ENCODE measurements around the gene NCKAP5. TPM values are rescaled to one million over a fixed set of nuclear protein-coding genes. Genes with fewer than 3 reads are reported as not detected.
"Not testable (repeated sequence)": the region's sequence is repeated elsewhere in the genome, so short reads cannot be mapped to it uniquely, and the experiment has no call there.

Gene NCKAP5
- total RNA-seq, 1 donor from 2014 or later = 7.7 TPM

GRCh38 chr2:133523406-133523805 lies 44.9 kb downstream of the NCKAP5 start:
- Mint-ChIP-seq H3K36me3 (no peaks in the 10 kb centered on the region), H3K27ac (no peak overlapping the region), H3K27me3 (no peaks in the 10 kb centered on the region), H3K4me1 (ENCODE audit: unreplicated experiment) (peaks cover 4% of the 10 kb centered on the region), H3K9me3 (no peaks in the 10 kb centered on the region), H3K4me3 (no peak overlapping the region)
- no peak for TF ChIP-seq CTCF (conservative IDR thresholded peaks at IDR 0.05)
- no peak for DNase-seq (ENCODE audit: extremely low spot score, unreplicated experiment)

GRCh38 chr2:133522204-133522603 lies 46.1 kb downstream of the NCKAP5 start:
- Mint-ChIP-seq H3K4me1 (ENCODE audit: unreplicated experiment) (peaks cover 4% of the 10 kb centered on the region), H3K36me3 (no peaks in the 10 kb centered on the region), H3K27me3 (no peaks in the 10 kb centered on the region), H3K27ac (no peak overlapping the region), H3K9me3 (no peaks in the 10 kb centered on the region), H3K4me3 (no peak overlapping the region)
- DNase-seq (ENCODE audit: extremely low spot score, unreplicated experiment) = no peak
- no peak for TF ChIP-seq CTCF (conservative IDR thresholded peaks at IDR 0.05)

- Mint-ChIP-seq H3K27me3 (no peaks in the 10 kb centered on the region), H3K36me3 (no peaks in the 10 kb centered on the region), H3K4me3 (no peak overlapping the region), H3K4me1 (ENCODE audit: unreplicated experiment) (peaks cover 4% of the 10 kb centered on the region), H3K9me3 (no peaks in the 10 kb centered on the region), H3K27ac (no peak overlapping the region)
- no peak for DNase-seq (ENCODE audit: extremely low spot score, unreplicated experiment)
- no peak for TF ChIP-seq CTCF (conservative IDR thresholded peaks at IDR 0.05)
Observed at GRCh38 chr2:133521146-133521745, 47.0 kb downstream of the NCKAP5 start.

- H3K27ac Mint-ChIP-seq; H3K4me3 Mint-ChIP-seq; H3K27me3 Mint-ChIP-seq; H3K4me1 Mint-ChIP-seq (ENCODE audit: unreplicated experiment); DNase-seq (ENCODE audit: extremely low spot score, unreplicated experiment); H3K9me3 Mint-ChIP-seq; H3K36me3 Mint-ChIP-seq: not testable (repeated sequence)
- peak; percentile 54 for TF ChIP-seq CTCF (conservative IDR thresholded peaks at IDR 0.05)
Observed at GRCh38 chr2:133519677-133520076, 48.6 kb downstream of the NCKAP5 start.

- Mint-ChIP-seq H3K36me3 (no peaks in the 10 kb centered on the region), H3K9me3 (no peaks in the 10 kb centered on the region), H3K4me1 (ENCODE audit: unreplicated experiment) (peaks cover 4% of the 10 kb centered on the region)
Observed at GRCh38 chr2:133518700-133519344, 49.4 kb downstream of the NCKAP5 start.

More at GRCh38 chr2:133518700-133519344, 49.4 kb downstream of the NCKAP5 start:
- no peak overlapping the region for H3K4me3 Mint-ChIP-seq
- no peak for DNase-seq (ENCODE audit: extremely low spot score, unreplicated experiment)
- no peak overlapping the region for H3K27ac Mint-ChIP-seq
- TF ChIP-seq CTCF (conservative IDR thresholded peaks at IDR 0.05) = no peak
- no peaks in the 10 kb centered on the region for H3K27me3 Mint-ChIP-seq
